ENCODE data around the gene TEC.

- TF ChIP-seq POLR2A (IDR thresholded peaks at IDR 0.05) = no peak
- TF ChIP-seq, protein P1, sequence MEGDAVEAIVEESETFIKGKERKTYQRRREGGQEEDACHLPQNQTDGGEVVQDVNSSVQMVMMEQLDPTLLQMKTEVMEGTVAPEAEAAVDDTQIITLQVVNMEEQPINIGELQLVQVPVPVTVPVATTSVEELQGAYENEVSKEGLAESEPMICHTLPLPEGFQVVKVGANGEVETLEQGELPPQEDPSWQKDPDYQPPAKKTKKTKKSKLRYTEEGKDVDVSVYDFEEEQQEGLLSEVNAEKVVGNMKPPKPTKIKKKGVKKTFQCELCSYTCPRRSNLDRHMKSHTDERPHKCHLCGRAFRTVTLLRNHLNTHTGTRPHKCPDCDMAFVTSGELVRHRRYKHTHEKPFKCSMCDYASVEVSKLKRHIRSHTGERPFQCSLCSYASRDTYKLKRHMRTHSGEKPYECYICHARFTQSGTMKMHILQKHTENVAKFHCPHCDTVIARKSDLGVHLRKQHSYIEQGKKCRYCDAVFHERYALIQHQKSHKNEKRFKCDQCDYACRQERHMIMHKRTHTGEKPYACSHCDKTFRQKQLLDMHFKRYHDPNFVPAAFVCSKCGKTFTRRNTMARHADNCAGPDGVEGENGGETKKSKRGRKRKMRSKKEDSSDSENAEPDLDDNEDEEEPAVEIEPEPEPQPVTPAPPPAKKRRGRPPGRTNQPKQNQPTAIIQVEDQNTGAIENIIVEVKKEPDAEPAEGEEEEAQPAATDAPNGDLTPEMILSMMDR (IDR thresholded peaks at IDR 0.05) = no peak
These were observed 19.3 kb downstream of the TEC start for GRCh38 chr4:48250343-48250742.
